Karpas-422 (cell line): Measurements from ENCODE around the gene ADCY9. TPM values are rescaled to one million over a fixed set of nuclear protein-coding genes. Genes with fewer than 3 reads are reported as not detected.

Experiments
- DNase-seq: peaks from one replicate; pipeline ENCODE4 v3.0.0-alpha.2; 2015
- H2AFZ ChIP-seq: fragments of 200-600 bp; sonication (generic); 2 replicates; pipeline ENCODE4 v1.6.1; 2014; ENCODE audit warnings: antibody characterized with exemption, low read length, mixed read lengths
- H3K27ac ChIP-seq: fragments of 200-600 bp; sonication (generic); 2 replicates; pipeline ENCODE4 v1.5.1; 2014; ENCODE audit warnings: mild to moderate bottlenecking, low read length, moderate library complexity
- H3K27me3 ChIP-seq: fragments of 200-600 bp; sonication (generic); 2 replicates; pipeline ENCODE4 v1.6.1; 2014; ENCODE audit warnings: low read length, mixed read lengths
- H3K36me3 ChIP-seq: fragments of 200-600 bp; sonication (generic); 2 replicates; pipeline ENCODE4 v1.6.1; 2014; ENCODE audit warnings: low read length, mixed read lengths; ENCODE audit not compliant: insufficient read depth
- H3K4me1 ChIP-seq: fragments of 200-600 bp; sonication (generic); 2 replicates; pipeline ENCODE4 v1.6.1; 2014; ENCODE audit warnings: mild to moderate bottlenecking, low read length, mixed read lengths
- H3K4me2 ChIP-seq: fragments of 200-600 bp; sonication (generic); 2 replicates; pipeline ENCODE4 v1.6.1; 2014; ENCODE audit warnings: low read length, low read depth, mild to moderate bottlenecking; ENCODE audit not compliant: poor library complexity, severe bottlenecking
- H3K4me3 ChIP-seq: fragments of 200-600 bp; sonication (generic); 2 replicates; pipeline ENCODE4 v1.5.1; 2014; ENCODE audit warnings: mild to moderate bottlenecking, antibody characterized with exemption, low read length, mixed read lengths
- H3K79me2 ChIP-seq: fragments of 200-600 bp; sonication (generic); 2 replicates; pipeline ENCODE4 v1.6.1; 2014; ENCODE audit warnings: mild to moderate bottlenecking, low read length, mixed read lengths
- H3K9ac ChIP-seq: fragments of 200-600 bp; sonication (generic); 2 replicates; pipeline ENCODE4 v1.6.0; 2014; ENCODE audit warnings: low read length
- H3K9me2 ChIP-seq: fragments of 200-600 bp; sonication (generic), shearing (Covaris generic); replicated peaks from 2 replicates; pipeline ENCODE4 v1.6.0; 2014; ENCODE audit warnings: mild to moderate bottlenecking, low read length, moderate library complexity; ENCODE audit not compliant: insufficient read depth
- H3K9me3 ChIP-seq: fragments of 300-700, 200-600 bp; sonication (generic); 2 replicates; pipeline ENCODE4 v1.6.1; 2014; ENCODE audit warnings: low read length, mixed read lengths
- H4K20me1 ChIP-seq: fragments of 200-600 bp; sonication (generic); 2 replicates; pipeline ENCODE4 v1.6.1; 2014; ENCODE audit warnings: mild to moderate bottlenecking, antibody characterized with exemption, low read length, low read depth; ENCODE audit not compliant: insufficient read depth
- total RNA-seq: library from RNA; depleted of rRNA; stranded (reverse); fragments of >200 nt; shearing (Covaris generic); gene quantifications from 2 replicates; pipeline ENCODE4 v1.2.3, GENCODE V29; 2014; ENCODE audit warnings: low replicate concordance

Gene ADCY9
- total RNA-seq, 1 experiment from 2014 or later, result 0.11 TPM

- Histone ChIP-seq H3K4me3 (no peak overlapping the region), H3K27me3 (no peaks in the 10 kb centered on the region), H3K4me2 (no peak overlapping the region), H3K79me2 (no peaks in the 10 kb centered on the region), H3K9ac (no peak overlapping the region), H3K27ac (no peak overlapping the region), H3K36me3 (no peaks in the 10 kb centered on the region), H2AFZ (no peak overlapping the region; the same call in 1 of the 2 replicates), H3K9me2 (no peaks in the 10 kb centered on the region), H3K9me3 (no peaks in the 10 kb centered on the region), H3K4me1 (no peaks in the 10 kb centered on the region), H4K20me1 (no peaks in the 10 kb centered on the region)
- DNase-seq, result no peak
Measured at GRCh38 chr16:4152267-4152666, 36.0 kb upstream of the ADCY9 start.

DNA sequence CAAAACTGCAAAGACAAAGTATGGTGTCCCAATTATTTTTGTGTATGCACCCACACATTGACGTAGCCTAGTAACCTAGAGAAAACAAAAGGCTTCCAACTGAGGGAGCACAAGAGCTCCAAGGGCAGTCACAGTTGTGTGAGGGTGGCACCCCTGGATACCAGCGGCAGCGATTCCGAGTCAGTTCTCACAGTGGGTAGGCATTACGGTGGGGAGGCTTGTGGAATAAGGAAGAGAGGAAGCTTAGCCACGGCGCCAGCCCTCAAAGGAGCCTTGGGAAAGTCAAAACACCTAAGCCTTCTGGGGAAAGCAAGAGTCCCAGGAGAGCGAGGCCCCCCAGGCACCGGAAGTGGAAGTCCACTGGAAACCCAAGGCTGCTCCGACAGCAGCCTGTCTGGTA, 31.0 kb upstream of the ADCY9 start:
- no peaks in the 10 kb centered on the region for H3K9me2 ChIP-seq
- no peaks in the 10 kb centered on the region for H3K9me3 ChIP-seq
- H3K79me2 ChIP-seq, result no peaks in the 10 kb centered on the region
- H3K27ac ChIP-seq, result no peak overlapping the region
- H3K27me3 ChIP-seq, result no peaks in the 10 kb centered on the region
- H3K36me3 ChIP-seq, result no peaks in the 10 kb centered on the region
- H3K4me1 ChIP-seq, result no peaks in the 10 kb centered on the region
- no peak overlapping the region for H3K4me2 ChIP-seq
- H4K20me1 ChIP-seq, result no peaks in the 10 kb centered on the region
- DNase-seq, result no peak
- H2AFZ ChIP-seq, result no peak overlapping the region
- H3K9ac ChIP-seq, result no peak overlapping the region
- no peak overlapping the region for H3K4me3 ChIP-seq

DNA sequence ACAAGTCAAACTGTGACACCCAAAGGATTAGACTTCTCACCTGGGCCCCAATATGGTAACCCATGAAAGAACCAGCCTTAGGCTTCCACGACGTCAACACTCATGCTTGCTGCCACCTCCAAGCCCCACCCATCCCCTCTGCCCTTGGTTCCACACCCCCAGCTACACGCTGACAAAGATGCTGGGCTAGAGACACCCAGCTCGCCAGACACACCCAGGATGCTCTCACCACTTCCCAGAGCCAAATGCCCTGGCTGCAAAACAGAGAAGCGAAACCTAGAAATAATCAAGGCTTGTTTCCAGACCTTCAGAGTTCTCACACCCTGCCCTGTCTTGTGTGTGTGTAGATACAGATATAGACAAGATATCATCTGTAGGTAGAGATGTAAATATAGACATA, 26.0 kb upstream of the ADCY9 start:
- no peaks in the 10 kb centered on the region for H4K20me1 ChIP-seq
- no peak for DNase-seq
- no peak overlapping the region for H3K4me2 ChIP-seq
- H3K36me3 ChIP-seq, result no peaks in the 10 kb centered on the region
- no peak overlapping the region for H3K4me3 ChIP-seq
- no peak overlapping the region for H3K27ac ChIP-seq
- H3K79me2 ChIP-seq, result no peaks in the 10 kb centered on the region
- no peak overlapping the region for H2AFZ ChIP-seq
- H3K27me3 ChIP-seq, result no peaks in the 10 kb centered on the region
- no peaks in the 10 kb centered on the region for H3K9me2 ChIP-seq
- no peaks in the 10 kb centered on the region for H3K4me1 ChIP-seq
- H3K9ac ChIP-seq, result no peak overlapping the region
- no peaks in the 10 kb centered on the region for H3K9me3 ChIP-seq

GRCh38 chr16:4141604-4142003, 25.4 kb upstream of the ADCY9 start:
- no peak overlapping the region for H3K4me2 ChIP-seq
- H3K9me3 ChIP-seq, result no peaks in the 10 kb centered on the region
- no peaks in the 10 kb centered on the region for H3K4me1 ChIP-seq
- no peak overlapping the region for H3K27ac ChIP-seq
- H3K9me2 ChIP-seq, result no peaks in the 10 kb centered on the region
- H3K9ac ChIP-seq, result no peak overlapping the region
- H3K4me3 ChIP-seq, result no peak overlapping the region
- H2AFZ ChIP-seq, result no peak overlapping the region
- H3K27me3 ChIP-seq, result no peaks in the 10 kb centered on the region
- no peaks in the 10 kb centered on the region for H4K20me1 ChIP-seq
- DNase-seq, result no peak
- H3K79me2 ChIP-seq, result no peaks in the 10 kb centered on the region
- H3K36me3 ChIP-seq, result no peaks in the 10 kb centered on the region

DNA sequence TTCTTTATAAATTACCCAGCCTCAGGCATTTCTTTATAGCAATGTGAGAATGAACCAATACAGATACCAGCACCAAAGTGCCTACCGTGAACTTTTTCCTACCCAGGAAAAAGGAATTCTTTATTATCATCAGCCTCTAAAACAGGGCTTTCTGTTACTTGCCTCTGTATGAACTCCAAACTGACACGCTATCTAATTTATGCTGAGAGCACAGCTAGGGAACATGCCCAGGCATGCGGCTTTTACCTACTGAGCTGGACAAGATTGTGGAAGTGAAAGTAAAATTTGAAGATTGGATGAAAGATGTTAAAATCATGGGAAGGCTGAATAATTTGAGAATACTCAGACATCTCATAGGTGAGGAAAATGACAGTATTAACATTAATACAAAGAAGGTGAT, 24.4 kb upstream of the ADCY9 start:
- Histone ChIP-seq H3K9me2 (no peaks in the 10 kb centered on the region), H2AFZ (no peak overlapping the region), H4K20me1 (no peaks in the 10 kb centered on the region), H3K4me1 (no peaks in the 10 kb centered on the region), H3K36me3 (no peaks in the 10 kb centered on the region), H3K4me3 (no peak overlapping the region), H3K79me2 (no peaks in the 10 kb centered on the region), H3K27ac (no peak overlapping the region), H3K9ac (no peak overlapping the region), H3K27me3 (no peaks in the 10 kb centered on the region), H3K9me3 (no peaks in the 10 kb centered on the region), H3K4me2 (no peak overlapping the region)
- no peak for DNase-seq

DNA sequence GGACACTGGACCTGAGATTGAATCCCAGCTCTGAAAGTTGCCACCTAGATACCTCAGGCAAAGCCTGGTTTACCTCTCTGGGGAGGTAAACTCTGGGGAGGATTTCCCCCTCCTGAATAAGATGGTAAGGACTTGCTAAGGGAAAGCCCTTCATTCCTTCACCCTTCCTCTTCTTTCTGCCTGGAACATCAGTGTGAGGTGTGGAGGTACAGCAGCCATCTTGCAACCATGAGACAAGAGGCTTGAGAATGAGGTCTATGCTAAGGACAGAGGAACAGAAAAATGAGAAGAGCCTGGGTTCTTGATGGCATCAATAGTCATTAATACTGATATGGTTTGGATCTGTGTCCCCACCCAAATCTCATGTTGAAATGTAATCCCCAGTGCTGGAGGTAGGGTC, 23.7 kb upstream of the ADCY9 start:
- H3K9me3 ChIP-seq, result no peaks in the 10 kb centered on the region
- H3K27me3 ChIP-seq, result no peaks in the 10 kb centered on the region
- H4K20me1 ChIP-seq, result no peaks in the 10 kb centered on the region
- H3K4me2 ChIP-seq, result no peak overlapping the region
- no peak overlapping the region for H2AFZ ChIP-seq
- H3K27ac ChIP-seq, result no peak overlapping the region
- H3K4me3 ChIP-seq, result no peak overlapping the region
- H3K9ac ChIP-seq, result no peak overlapping the region
- DNase-seq, result no peak
- no peaks in the 10 kb centered on the region for H3K36me3 ChIP-seq
- no peaks in the 10 kb centered on the region for H3K79me2 ChIP-seq
- no peaks in the 10 kb centered on the region for H3K4me1 ChIP-seq
- no peaks in the 10 kb centered on the region for H3K9me2 ChIP-seq

DNA sequence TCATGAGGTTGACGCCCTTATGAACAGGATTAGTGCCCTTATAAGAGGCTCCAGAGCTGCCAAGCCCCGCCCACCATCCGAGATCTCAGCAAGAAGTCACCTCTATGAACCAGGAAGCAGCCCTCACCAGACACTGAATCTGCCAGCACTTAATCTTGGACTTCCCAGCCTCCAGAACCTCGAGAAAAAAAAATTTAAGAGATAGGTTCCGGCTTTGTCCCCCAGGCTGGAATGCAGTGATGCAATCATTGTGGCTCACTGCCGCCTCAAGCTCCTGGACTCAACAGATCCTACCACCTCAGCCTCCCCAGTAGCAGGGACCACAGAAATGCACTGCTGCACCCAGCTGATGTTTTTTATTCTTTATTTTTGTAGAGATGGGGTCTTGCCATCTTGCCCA, 22.5 kb upstream of the ADCY9 start:
- Histone ChIP-seq H3K9me3 (no peaks in the 10 kb centered on the region), H3K9me2 (no peaks in the 10 kb centered on the region), H3K27me3 (no peaks in the 10 kb centered on the region), H3K4me2 (no peak overlapping the region), H3K36me3 (no peaks in the 10 kb centered on the region), H3K9ac (no peak overlapping the region), H3K4me3 (no peak overlapping the region), H3K4me1 (no peaks in the 10 kb centered on the region), H3K79me2 (no peaks in the 10 kb centered on the region), H2AFZ (no peak overlapping the region), H4K20me1 (no peaks in the 10 kb centered on the region), H3K27ac (no peak overlapping the region)
- DNase-seq, result no peak

- Histone ChIP-seq H3K9me3 (no peaks in the 10 kb centered on the region), H3K4me2 (no peak overlapping the region), H3K36me3 (no peaks in the 10 kb centered on the region), H2AFZ (no peak overlapping the region), H3K9me2 (no peaks in the 10 kb centered on the region), H3K9ac (no peak overlapping the region), H3K4me3 (no peak overlapping the region), H3K79me2 (no peaks in the 10 kb centered on the region), H4K20me1 (no peaks in the 10 kb centered on the region), H3K27me3 (no peaks in the 10 kb centered on the region), H3K27ac (no peak overlapping the region), H3K4me1 (no peaks in the 10 kb centered on the region)
- DNase-seq, result no peak
Measured at GRCh38 chr16:4137438-4137837, 21.2 kb upstream of the ADCY9 start.

GRCh38 chr16:4136229-4136813, 20.1 kb upstream of the ADCY9 start:
- H3K4me1 ChIP-seq, result no peaks in the 10 kb centered on the region
- no peaks in the 10 kb centered on the region for H3K79me2 ChIP-seq
- H3K4me3 ChIP-seq, result no peak overlapping the region
- H3K27me3 ChIP-seq, result no peaks in the 10 kb centered on the region
- H3K9me2 ChIP-seq, result no peaks in the 10 kb centered on the region
- H3K9ac ChIP-seq, result no peak overlapping the region
- H4K20me1 ChIP-seq, result no peaks in the 10 kb centered on the region
- H3K9me3 ChIP-seq, result no peaks in the 10 kb centered on the region
- H3K4me2 ChIP-seq, result no peak overlapping the region
- H3K27ac ChIP-seq, result no peak overlapping the region
- H2AFZ ChIP-seq, result no peak overlapping the region
- H3K36me3 ChIP-seq, result no peaks in the 10 kb centered on the region
- no peak for DNase-seq
